WERI-Rb-1 (cell line): ENCODE measurements around the gene UTY.

Experiments used
- DNase-seq: peaks from one replicate; pipeline ENCODE4 v3.0.0-alpha.2; 2020
- H3K27ac ChIP-seq: fragments of 250-450 bp; sonication (Bioruptor Pico); 2 replicates; pipeline ENCODE4 v1.5.1; 2020; ENCODE audit warnings: mild to moderate bottlenecking, moderate library complexity
- H3K27me3 ChIP-seq: fragments of 250-450 bp; sonication (Bioruptor Pico); 2 replicates; pipeline ENCODE4 v1.5.1; 2021; ENCODE audit warnings: mild to moderate bottlenecking, low read depth, moderate library complexity; ENCODE audit not compliant: insufficient read depth, severe bottlenecking
- H3K36me3 ChIP-seq: fragments of 250-450 bp; sonication (Bioruptor Pico); 2 replicates; pipeline ENCODE4 v1.5.1; 2020; ENCODE audit warnings: mild to moderate bottlenecking, moderate library complexity
- H3K4me3 ChIP-seq: 2 replicates; pipeline ENCODE4 v1.5.1; 2011; ENCODE audit warnings: low read depth, mild to moderate bottlenecking, control low read depth, low read length
- H3K9me3 ChIP-seq: fragments of 250-450 bp; sonication (Bioruptor Pico); 2 replicates; pipeline ENCODE4 v1.5.1; 2021; ENCODE audit warnings: mild to moderate bottlenecking, moderate library complexity; ENCODE audit not compliant: severe bottlenecking
- TF ChIP-seq, protein P1 (sequence below): IDR thresholded peaks from 2 replicates; pipeline ENCODE4 v1.5.1; 2011; ENCODE audit warnings: low read depth, mild to moderate bottlenecking, control low read depth, inconsistent platforms, low read length

UTY gene

DNA sequence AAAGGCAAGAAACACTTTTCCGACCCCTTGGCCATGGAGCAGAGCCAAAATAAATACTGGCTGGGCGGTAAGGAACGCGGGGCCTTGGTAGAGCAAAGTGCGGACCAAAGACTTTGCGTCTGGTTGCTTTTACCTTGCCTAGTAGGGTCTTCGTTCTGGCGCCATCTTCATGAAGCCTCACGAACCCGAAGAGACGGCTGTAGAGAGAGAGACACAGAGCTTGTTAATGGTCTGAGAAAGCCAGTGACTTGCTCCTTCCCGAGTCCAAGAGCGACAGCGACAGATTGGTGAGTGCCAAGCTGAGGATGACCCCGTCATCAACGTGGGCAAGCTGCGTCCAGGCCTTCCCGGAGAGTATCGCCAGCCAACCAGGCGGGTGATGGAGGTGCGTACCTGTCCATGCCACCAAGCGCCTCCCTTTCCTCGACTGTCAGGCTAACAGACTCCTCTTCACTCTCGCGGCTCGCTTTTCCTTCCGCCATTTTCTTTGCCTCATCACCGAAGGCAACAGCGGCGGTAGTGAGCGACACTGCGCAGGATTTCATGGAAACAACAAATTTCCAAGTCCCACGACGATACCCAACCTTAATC, 617 bp downstream of the UTY start:
- Histone ChIP-seq H3K27ac (no peak overlapping the region), H3K9me3 (no peaks in the 10 kb centered on the region), H3K4me3 (no peak overlapping the region), H3K36me3 (no peaks in the 10 kb centered on the region), H3K27me3 (no peaks in the 10 kb centered on the region)
- no peak for DNase-seq
- TF ChIP-seq, protein P1, sequence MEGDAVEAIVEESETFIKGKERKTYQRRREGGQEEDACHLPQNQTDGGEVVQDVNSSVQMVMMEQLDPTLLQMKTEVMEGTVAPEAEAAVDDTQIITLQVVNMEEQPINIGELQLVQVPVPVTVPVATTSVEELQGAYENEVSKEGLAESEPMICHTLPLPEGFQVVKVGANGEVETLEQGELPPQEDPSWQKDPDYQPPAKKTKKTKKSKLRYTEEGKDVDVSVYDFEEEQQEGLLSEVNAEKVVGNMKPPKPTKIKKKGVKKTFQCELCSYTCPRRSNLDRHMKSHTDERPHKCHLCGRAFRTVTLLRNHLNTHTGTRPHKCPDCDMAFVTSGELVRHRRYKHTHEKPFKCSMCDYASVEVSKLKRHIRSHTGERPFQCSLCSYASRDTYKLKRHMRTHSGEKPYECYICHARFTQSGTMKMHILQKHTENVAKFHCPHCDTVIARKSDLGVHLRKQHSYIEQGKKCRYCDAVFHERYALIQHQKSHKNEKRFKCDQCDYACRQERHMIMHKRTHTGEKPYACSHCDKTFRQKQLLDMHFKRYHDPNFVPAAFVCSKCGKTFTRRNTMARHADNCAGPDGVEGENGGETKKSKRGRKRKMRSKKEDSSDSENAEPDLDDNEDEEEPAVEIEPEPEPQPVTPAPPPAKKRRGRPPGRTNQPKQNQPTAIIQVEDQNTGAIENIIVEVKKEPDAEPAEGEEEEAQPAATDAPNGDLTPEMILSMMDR, result no peak

DNA sequence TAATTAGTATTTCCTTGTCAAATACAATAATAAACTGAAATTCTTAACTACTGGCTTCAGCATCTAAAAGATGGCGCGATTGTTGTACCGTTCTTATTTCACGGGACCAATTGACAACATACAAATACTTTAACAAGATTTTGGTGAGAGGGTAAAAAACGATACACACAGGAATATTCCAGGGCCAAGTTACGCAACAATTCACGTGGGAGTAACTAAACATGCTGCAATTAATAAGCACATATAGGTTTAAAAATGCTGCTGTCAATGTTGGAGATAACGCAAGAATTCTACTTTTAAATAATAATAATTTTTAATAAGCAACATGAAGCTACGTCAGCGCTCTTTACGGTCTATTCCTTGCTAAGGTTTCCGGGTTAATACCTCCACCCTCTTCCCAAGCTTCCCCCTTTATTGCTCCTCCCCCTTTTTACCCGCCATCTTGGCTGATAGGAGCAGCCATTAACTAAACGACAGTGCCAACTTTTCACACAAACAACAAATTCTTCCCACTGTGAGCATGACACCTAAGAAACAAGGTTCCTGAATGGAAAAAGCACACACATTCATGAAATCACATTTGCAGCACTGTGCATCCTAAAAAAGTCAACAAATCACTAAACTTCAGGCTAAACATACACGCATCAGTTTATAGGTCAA, 1.6 kb downstream of the UTY start:
- no peak for DNase-seq
- Histone ChIP-seq H3K27me3 (no peaks in the 10 kb centered on the region), H3K27ac (no peak overlapping the region), H3K36me3 (no peaks in the 10 kb centered on the region), H3K9me3 (no peaks in the 10 kb centered on the region), H3K4me3 (no peak overlapping the region)
- TF ChIP-seq, protein P1, result no peak

DNA sequence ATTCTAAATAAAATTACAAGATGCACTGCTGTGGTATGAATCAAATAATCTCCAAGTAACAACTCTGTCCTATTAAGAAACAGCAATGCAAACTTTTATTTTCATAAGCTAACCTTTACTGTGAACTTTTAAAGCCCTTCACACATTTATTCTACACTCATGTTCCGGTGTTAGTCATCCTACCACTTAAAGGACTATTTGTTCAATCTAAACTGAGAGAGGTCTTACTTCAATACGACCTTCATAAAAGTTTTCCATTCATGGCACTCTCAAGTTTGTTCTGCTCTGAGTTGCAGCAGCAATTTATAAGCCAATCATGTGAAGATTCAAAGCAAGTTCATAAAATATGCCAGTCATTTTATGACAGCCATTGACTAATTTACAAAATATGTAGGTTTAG, 4.8 kb downstream of the UTY start:
- Histone ChIP-seq H3K27me3 (no peaks in the 10 kb centered on the region), H3K27ac (no peak overlapping the region), H3K9me3 (no peaks in the 10 kb centered on the region), H3K4me3 (no peak overlapping the region), H3K36me3 (no peaks in the 10 kb centered on the region)
- DNase-seq, result no peak
- TF ChIP-seq, protein P1, result no peak

DNA sequence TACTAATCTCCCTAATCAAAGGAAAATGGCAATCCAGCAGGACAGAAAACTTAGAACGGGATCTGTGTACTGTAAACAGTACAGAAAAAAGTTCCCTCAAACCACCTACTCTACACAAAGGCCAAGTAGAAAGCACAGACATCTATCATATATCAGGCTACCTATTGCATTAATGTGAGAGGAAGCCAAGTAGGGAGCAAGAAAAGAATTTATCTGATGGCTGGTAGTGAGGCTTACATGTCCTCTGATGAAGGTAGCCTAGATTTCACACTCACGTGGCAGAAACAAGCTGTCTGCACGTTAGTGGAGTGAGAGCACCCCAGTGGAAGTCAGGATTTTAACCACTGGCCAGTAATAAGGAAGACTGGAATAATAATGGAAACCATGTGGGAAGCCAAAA, 28.3 kb downstream of the UTY start:
- Histone ChIP-seq H3K36me3 (no peaks in the 10 kb centered on the region), H3K9me3 (no peaks in the 10 kb centered on the region), H3K27me3 (no peaks in the 10 kb centered on the region), H3K27ac (no peak overlapping the region), H3K4me3 (no peak overlapping the region)
- DNase-seq, result no peak
- TF ChIP-seq, protein P1, result no peak

DNA sequence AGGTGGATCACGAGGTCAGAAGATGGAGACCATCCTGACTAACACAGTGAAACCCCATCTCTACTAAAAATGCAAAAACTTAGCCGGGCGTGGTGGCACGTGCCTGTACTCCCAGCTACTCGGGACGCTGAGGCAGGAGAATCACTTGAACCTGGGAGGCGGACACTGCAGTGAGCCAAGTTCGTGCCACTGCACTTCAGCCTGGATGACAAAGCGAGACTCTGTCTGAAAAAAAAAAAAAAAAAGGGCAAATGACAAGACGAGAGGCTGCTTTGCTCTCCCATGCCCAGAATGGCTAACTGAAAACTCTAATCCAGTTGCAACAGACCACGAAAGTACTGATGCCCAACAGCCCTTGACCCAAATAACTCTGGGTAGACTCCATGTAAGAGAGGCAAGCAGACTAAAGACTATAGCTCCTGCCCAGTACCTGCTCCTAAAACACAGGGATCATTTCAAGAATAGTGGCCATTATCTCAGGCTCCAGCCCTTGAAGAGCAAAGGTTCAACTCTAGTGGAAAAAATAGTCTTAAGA, 29.2 kb downstream of the UTY start:
- TF ChIP-seq, protein P1, result no peak
- Histone ChIP-seq H3K27ac (no peak overlapping the region), H3K4me3 (no peak overlapping the region), H3K36me3 (no peaks in the 10 kb centered on the region), H3K27me3 (no peaks in the 10 kb centered on the region), H3K9me3 (no peaks in the 10 kb centered on the region)
- DNase-seq, result no peak
